ENCODE data around the gene DMBT1.
"Not testable (repeated sequence)": the region's sequence is repeated elsewhere in the genome, so short reads cannot be mapped to it uniquely, and the experiment has no call there.

Gene DMBT1

DNA sequence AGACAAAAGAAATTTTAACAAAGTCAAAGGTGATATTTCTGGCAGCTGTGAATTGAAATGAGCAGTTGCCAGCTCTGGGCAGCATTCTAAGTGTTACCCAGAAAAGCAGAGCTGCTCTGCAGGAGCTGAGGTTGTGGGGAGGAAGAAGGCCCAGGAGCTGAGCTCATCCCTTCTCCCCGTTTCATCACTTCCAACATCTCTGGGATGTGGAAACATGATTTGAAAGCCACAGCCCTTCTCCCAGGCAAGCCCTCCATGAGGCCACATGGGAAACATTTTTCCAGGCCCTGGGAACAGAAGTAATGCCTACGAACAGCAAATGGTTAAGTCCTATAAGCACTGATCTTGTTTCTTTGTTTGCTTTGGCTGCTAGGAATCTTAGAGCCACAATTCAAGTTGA is 10.9 kb upstream of the DMBT1 start:
- no peak for DNase-seq

DNA sequence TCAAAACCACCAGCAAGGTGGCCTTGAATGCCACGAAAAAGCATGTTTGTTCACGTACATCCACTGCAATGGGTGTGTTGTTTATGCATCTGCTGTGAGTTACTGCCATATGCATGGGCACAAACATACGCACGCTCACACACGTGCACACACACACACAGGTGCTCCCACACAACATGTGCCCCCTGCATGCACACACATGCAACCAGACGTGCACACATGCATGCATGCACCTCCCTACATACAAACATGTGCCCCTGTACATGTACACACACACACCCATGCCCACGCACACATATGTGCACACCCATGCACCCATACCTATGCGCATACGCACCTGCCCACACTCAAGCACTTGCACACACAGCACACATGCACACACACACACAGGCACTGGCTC is 10.1 kb upstream of the DMBT1 start:
- no peak for DNase-seq

DNA sequence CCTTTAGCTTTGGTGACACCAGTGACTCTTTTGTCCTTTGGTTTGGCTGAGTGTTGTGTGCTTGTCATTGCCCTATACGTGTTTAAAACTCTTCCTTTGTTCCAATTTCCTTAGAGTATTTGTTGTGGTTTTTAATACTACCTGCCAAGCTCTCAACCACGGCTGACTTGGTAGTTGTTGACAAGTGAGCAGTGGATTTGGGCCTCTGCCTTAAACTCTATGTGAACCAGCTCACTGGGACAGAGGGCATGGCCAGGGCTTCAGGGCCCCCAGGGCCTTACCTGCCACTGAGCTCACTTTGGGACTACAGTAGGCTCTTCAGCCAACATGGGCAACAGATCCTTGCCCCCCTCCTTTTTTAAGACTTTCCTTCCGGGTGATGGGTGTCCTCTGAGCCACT is 9.6 kb upstream of the DMBT1 start:
- DNase-seq, result no peak

DNA sequence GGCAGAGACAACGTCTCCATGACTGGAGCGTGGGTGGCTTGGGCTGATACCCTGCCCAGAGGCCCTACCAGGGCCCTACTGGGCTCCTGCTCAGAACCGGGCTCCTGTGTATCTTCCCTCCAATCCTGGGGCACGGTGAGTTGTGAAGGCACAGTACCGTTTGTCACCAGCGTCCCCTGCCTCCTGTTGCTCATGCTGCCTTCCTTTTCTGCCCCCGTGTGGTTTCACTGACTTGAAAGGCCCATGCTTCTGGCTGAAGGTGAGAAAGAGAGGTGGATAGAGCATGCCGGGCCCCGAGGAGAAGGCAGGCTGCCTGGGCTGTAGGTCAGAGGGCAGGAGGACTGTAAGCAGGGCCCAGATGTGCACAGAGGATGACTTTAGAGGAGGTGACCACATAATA is 9.1 kb upstream of the DMBT1 start:
- peak in 1 of 2 donors; percentile 9 for DNase-seq

DNA sequence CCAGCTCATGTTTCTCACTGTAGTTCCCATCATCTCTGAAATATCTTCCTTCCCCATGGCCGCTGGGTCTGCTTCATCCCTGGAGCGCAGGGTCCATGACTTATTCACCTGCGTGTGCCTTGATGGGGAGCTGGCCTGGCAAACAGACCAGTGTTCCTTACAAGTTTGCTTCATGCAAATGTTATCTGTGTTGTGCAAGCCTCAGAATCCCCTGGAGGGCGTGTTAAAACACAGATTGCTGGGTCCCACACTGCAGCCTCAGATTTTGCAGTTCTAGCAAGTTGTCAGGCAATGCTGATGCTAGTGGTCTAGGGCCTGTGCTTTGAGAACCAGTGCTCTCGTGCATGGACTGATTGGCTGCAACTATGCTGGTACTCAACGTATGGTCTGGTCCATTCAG is 7.2 kb upstream of the DMBT1 start:
- no peak for DNase-seq

DNA sequence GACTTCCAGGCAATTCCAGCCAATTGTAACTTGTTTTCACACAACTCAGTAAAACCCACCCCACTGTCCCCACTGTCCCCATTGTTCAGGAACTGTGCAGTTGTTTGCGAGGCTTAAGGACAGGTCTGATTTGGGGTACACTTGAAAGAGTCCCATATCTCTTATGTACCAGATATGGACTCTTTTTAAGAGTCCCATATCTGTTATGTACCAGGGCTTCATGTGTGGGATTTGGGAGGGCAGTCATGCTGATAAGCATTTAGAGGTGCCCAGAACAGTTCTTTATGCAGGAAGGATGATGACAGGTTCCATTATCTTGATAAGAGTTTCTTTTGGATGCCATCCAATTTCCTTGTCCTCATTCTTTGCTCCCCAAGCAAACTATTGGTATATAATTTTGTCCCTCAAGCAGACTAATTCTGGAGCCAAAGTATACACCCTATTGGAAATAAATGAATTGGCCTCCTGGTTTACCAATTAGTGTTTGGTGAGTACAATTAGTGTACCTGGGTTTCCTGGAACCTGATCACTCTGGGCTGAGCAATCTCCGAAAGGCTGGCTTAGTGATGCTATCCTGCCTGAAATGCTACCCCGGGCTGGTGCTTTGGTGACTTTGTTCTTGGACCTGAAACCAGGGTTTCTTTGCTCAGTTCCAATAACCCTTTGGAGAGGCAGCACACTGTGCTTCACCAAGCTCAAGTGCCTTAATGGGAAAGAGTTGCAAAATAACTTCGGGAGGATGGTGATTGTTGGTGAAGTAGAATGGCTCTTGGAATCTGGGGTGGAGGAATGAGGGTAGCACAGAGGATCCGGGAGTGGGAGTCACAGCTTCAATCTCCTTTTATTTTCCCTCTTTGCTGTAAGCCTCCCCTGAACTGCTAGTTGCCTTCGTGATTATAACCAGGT is 6.2 kb upstream of the DMBT1 start:
- no peak for DNase-seq

DNA sequence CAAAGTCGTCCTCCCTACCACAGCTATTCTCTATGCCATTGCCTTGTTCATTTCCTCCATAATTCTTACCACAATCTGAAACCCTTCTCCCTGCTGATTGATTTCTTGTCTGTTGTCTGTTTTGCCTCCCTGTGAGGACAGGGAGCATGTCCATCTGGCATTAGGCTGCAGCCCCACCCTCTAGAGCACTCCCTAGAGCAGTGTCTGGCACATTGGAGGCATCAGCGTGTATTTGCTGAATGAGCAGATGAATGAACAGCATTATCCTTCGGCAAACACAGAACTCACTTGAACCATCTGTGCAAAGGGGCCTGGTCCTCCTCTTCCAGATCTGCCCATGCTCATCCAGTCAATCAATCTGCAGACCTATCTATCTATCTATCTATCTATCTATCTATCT is 5.1 kb upstream of the DMBT1 start:
- DNase-seq, result peak in 1 of 2 donors; percentile 7

DNA sequence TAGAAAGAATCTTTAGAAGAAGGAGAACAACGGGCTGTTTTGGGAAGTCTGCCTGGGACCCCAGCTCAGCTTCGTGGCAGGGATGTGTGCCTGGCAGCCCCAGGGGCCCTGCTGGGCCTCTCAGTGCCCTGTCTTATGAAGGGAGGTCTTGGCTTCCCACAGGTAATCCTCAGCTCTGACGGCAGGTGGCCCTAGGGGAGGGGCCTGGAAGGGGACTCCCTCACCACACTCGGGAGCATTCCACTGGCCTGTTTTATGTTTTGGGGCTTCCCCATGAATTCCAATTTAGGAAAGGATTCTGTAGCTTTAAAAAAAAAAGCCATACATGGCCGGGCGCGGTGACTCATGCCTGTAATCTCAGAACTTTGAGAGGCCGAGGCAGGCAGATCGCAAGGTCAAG is 3.0 kb upstream of the DMBT1 start:
- no peak for DNase-seq

DNA sequence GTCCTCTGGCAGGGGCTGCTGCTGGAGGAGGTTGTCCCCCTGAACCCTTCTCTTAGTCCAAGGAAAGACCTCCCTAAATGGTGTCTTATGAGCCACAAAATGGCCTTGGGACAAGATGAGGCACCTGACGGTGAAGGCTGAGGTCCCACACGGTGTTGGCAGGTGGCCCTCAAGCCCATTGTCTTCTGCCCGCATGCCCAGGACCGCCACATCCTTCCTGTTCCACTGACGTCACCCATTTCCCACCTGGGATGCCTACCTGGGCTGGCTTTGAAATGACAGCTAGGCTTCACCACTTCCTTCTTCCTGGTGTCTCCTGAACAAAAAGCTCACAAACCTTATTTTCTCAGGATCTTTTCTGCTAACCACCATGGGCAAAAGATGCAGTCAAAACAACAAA is 2.1 kb upstream of the DMBT1 start:
- DNase-seq, result no peak

DNA sequence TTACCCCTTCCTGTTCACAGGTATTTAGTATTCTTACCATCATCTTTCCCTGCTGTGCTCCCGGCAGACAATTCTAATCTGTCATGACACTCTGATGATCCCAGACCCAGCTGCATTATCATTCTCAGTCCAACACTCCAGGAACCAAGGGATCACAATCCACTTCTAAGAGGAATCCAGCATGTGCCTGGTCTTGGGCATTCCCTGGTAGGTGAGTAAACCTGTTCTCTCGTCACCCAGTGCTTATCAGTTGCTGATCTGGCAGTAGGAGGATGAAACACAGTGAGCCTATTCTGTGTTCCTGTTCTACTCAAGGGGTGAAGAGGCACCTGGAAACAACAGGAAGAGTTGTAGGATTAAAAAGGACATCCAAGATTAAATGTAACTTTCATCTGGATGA is 1.3 kb upstream of the DMBT1 start:
- DNase-seq, result no peak

DNA sequence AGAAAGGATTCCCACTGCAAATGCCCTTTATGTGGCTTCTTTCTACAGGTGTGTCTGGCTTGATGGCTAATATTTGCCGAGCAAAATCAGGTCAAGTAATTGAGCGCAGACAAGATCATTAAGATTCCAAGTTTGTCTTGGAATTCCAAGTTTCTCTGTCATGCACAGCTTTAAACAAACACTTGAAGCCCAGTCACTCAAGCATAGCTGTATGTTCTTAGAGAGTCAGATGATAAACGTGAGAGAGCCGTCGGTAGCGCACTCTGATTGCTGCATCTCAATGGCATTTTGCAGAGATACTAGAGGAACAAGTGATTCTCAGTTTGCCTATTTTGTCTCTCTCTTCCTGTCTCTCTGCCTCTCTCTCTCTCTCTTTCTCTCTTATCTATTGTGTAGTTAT is 658 bp downstream of the DMBT1 start:
- no peak for DNase-seq

DNA sequence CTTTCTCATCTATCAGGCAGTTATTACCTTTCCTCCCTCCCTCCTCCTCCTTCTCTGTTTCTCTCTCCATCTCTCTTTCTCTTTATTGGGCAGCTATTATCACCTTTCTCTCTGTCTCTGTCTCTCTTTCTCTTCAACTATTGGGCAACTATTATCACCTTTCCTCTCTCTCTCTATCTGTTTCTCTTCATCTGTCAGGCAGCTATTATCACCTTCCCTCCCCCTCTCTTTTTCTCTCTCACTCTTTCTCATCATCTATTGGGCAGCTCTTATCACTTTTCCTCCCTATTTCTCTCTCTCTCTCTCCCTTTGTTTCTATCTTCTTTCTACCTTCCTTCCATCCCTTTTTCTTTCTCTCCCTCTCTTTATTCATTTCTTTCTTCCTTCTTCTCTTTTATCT is 1.2 kb downstream of the DMBT1 start:
- DNase-seq, result no peak

DNA sequence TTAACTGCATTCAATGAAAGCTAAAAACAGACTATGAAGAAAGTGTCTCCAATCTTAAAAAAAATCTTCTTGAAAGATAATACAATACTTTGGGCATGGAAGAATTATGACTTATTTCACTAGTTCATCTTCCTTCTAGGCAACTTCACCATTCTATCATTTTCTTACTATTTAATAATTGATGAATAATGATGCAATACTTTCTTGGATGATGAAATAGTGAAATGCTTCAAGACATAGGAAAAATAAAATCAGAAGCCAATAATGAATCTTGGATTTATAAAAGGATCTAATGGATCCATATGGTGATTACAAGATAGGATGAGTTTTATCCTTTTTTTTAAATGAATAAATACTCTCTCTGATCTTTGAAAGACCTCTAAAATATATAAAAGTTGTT is 4.4 kb downstream of the DMBT1 start:
- DNase-seq, result no peak

DNA sequence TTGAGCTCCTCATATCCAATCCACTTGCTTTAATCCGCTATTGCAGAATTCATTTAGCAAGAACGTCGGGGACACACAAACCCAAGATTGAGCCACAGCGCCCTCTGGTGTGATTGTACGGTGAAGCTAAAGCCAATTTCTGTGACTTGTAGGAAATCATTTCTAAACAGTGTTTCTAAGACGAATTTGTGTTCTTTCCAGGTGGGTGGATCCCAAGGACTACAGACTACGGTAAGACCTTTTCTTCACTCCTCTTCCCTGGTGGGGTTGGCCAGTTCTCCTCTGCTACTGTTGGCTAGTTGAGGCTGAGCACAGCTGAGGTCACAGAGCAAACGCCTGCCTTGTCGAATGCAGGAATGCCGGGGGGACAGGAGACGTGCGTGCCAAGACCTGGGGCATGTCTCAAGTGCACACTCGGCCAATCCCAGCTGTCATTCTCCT is 5.2 kb downstream of the DMBT1 start:
- peak; percentile 83 to 87 for DNase-seq

DNA sequence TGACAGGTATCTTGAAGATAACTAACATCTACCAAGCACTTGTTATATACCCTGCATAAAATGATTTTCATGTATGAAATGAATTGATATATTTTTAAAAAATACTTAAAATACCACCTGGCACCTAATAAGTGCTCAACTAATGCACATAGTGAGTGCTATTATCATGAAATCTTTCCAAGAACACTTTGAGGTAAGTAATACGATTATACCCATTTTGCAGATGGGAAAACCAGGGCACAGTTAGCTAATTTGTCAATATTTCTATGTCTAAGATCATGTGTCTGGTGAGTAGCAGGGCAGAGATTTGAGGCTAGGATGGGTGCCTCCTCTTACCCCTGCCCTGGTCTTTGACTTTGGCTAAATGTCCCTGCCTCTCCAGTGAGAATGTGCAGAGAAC is 6.1 kb downstream of the DMBT1 start:
- no peak for DNase-seq

DNA sequence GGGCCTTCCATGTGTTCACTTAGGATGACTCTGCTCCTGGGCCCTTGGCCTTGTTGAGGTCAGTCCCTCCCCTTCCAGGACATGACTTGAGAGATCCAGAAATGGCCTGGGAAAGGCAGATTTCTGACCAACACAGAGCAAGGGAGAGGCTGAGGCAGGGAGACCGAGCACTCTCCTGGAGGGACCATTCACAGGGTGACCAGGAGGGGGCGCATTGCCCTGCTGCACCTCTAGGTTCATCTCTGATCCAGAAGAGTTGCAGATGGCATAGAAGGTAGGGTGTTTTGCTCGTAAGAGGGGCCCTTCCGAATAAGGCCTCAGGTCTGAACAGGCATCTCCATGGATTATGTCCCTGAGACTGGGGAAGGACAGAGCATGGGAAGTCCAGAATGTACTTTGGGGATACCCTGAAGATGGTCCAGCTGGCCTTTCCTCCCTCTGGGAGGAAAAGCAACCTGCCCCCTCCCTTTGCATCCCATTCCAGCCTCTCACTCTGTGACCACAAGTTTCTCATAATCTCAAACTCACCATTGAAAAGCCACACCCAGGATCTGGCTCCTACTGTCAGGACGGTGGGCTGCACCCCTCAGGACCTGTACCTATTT is 6.6 kb downstream of the DMBT1 start:
- no peak for DNase-seq

DNA sequence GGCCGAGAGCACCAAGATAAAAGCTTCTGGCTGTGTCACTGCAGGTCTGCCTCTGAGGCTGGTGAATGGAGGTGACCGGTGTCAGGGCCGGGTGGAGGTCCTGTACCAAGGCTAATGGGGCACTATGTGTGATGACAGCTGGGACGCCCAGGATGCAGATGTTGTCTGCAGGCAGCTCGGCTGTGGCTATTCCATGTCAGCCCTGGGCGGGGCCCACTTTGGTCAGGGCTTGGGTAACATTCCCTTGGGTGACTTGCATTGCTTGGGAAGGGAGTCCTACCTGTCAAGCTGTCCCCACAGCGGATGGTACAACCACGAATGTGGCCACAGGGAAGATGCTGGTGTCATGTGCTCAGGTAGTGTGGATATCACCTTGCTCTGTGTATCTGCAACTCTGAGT is 8.0 kb downstream of the DMBT1 start:
- DNase-seq, result no peak

DNA sequence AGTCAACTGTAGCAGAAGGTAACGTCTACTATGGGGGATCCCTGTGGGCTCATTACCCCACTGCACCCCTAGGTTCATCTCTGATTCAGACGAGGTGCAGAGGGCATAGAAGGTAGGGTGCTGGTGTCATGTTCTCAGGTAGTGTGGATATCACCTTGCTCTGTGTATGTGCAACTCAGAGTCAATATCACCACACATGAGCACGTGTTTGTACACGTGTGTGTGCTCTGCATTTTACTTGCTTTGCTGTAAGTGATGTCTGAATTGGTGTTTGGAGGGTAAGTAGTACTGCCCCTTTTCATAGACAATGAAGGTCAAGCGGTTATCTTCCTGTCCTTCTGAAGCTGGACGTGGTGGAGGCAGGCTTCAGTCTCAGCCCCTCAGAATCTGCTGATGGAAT is 10.4 kb downstream of the DMBT1 start:
- no peak for DNase-seq

DNA sequence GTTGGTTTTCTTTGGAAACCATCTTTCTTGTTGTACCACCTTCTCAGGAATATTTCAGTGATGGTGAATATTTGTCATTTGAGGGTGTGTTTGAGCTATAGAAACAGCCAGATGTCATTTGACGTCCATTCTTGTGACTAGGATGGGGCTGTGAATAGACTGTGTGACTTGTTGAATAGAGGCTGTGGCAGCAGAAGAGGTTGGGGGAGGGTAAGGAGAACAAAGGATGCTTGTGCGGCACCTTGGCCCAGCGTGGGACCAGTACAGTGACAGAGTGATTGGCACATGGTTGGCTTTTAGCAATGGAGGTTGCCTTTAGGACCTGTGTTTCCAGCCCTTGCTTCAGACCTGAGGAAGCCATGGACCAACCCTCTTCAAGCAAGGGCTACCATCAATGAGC is 11.3 kb downstream of the DMBT1 start:
- DNase-seq, result peak; percentile 12 to 15

DNA sequence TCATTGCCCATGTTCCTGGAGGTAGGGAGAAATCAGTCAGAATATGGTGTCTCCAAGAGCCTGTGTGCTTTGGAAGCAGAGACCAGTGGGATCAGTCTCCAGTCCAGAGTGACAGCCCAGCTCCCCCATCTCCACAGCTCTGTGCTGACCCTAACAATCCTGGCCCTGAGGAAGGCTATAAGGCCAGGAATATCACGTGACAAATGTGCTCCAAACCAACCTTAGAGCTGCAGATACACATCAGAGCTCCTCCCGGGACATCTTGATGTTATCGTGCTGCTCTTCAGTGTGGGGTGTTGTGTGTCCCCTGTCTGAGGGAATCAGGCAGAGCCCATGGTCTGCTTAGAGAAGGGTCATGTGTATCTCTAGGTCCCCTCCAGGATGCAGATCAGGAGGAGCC is 15.2 kb downstream of the DMBT1 start:
- no peak for DNase-seq

DNA sequence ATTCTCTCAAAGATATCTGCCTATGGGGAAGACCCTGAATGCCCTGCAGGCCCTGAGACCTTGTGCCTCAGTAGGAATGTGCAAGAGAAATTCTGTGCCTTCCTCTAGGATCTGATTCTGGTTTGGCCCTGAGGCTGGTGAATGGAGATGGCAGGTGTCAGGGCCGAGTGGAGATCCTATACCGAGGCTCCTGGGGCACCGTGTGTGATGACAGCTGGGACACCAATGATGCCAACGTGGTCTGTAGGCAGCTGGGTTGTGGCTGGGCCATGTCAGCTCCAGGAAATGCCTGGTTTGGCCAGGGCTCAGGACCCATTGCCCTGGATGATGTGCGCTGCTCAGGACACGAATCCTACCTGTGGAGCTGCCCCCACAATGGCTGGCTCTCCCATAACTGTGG is 15.7 kb downstream of the DMBT1 start:
- no peak for DNase-seq

DNA sequence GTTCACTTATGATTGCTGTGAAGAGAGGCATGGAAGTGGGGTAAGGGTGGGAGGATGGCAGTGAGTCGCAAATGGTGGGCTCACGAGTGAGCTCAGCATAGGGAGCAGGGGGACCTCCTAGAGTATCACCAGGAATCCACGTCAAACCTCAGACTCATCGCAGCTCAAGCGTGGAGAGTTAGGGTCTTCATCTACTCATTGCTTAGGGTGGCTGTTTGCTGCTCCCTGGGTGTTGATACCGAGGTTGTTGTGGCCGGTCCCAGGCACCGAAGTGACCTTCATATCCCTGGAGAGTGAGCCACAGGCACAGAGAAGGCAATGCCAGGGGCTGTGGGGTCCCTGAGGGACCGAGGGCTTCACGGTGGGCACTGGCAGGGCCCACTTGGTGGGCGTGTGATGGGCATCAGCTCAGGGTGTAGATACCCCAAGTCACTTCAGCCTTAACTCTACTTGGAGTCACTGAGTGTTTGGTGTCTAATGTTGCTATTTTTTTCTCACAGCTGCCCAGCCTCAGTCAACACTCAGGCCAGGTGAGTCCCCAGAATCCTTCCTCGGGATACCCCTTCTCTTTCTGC is 16.8 kb downstream of the DMBT1 start:
- DNase-seq, result no peak

DNA sequence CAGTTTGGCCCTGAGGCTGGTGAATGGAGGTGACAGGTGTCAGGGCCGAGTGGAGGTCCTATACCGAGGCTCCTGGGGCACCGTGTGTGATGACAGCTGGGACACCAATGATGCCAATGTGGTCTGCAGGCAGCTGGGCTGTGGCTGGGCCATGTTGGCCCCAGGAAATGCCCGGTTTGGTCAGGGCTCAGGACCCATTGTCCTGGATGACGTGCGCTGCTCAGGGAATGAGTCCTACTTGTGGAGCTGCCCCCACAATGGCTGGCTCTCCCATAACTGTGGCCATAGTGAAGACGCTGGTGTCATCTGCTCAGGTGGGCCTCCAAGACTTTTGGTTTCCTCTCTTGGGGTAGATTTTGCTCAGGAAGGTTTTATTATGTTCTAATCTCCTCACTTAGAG is 25.5 kb downstream of the DMBT1 start:
- DNase-seq, result not testable (repeated sequence)

DNA sequence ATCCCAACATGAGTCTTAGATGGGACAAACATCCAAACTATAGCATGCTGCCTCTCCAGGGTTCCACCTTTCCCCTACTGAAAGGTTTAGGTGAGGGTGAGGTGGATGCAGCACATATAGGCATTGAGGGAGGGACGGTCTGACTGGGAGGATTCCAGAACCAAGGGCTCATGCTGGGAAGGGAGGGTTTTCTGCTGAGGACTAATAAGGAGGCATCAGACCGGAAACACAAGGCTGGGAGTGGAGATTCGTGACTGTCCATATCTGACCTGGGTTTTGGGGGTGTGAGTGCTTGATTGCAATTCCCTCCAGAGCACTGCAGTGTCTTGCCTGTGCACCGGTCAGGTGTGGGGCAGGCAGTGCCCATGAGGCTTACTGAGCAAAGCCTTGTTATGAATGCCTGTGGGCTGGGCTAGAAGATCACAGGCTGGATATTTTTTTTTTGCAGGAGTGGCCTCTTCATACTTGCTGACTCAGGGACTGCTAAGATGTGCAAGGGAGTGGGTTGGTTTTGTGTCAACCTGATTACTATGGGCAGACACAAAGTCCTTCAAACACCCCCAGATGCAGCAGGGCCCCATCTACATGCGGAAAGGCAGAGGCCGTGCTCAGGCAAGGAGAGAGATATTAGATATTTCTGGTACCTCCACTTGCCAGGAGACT is 26.7 kb downstream of the DMBT1 start:
- DNase-seq, result no peak
